Measurements from ENCODE around the gene PLCH1. TPM values are rescaled to one million over a fixed set of nuclear protein-coding genes. Genes with fewer than 3 reads are reported as not detected.

PLCH1 gene
- total and polyA plus RNA-seq, 2 of the 13 experiments (the other 11 are each of a cell fraction or from before 2014, with no cell fraction given) = 2.0 to 3.0 TPM

DNA sequence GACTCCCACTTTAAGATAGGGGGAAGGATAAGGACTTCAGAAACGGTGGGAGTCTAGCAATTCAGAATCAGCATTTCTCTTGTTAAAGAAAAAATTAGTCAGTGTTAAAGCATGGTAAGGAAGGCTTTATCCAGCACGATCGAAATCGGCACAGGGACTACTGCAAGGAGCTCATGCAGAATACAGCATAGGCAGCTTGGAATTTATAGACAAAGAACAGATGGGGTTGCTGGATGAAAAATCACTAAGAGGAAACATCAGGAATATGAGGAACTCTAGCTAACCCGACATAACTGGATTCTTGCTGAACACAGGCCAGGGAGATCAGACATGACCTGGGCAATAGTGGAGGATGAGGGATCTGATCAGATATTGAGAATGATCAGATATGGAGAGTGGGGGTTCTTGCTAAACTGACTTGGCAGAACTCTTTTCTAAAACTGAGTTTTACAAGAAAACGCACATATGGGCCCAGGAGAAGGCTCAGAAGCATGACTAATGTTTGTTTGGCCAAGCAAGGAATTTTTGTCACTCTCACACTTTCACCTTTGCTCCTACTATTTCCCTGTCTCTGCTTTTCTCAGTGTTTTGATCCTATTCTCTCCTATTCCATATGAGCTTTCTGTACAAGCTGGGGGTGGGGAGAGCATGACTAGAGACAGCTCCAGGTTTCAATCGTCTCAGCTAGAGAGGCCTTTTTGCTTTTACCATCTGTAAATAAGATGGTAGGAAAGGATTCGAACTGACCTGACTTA lies 3.9 kb upstream of the PLCH1 start (continued):
- TF ChIP-seq, protein P1, sequence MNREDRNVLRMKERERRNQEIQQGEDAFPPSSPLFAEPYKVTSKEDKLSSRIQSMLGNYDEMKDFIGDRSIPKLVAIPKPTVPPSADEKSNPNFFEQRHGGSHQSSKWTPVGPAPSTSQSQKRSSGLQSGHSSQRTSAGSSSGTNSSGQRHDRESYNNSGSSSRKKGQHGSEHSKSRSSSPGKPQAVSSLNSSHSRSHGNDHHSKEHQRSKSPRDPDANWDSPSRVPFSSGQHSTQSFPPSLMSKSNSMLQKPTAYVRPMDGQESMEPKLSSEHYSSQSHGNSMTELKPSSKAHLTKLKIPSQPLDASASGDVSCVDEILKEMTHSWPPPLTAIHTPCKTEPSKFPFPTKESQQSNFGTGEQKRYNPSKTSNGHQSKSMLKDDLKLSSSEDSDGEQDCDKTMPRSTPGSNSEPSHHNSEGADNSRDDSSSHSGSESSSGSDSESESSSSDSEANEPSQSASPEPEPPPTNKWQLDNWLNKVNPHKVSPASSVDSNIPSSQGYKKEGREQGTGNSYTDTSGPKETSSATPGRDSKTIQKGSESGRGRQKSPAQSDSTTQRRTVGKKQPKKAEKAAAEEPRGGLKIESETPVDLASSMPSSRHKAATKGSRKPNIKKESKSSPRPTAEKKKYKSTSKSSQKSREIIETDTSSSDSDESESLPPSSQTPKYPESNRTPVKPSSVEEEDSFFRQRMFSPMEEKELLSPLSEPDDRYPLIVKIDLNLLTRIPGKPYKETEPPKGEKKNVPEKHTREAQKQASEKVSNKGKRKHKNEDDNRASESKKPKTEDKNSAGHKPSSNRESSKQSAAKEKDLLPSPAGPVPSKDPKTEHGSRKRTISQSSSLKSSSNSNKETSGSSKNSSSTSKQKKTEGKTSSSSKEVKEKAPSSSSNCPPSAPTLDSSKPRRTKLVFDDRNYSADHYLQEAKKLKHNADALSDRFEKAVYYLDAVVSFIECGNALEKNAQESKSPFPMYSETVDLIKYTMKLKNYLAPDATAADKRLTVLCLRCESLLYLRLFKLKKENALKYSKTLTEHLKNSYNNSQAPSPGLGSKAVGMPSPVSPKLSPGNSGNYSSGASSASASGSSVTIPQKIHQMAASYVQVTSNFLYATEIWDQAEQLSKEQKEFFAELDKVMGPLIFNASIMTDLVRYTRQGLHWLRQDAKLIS (CRISPR knock-in tag; IDR thresholded peaks at IDR 0.05) = no peak
- TF ChIP-seq, protein P2, sequence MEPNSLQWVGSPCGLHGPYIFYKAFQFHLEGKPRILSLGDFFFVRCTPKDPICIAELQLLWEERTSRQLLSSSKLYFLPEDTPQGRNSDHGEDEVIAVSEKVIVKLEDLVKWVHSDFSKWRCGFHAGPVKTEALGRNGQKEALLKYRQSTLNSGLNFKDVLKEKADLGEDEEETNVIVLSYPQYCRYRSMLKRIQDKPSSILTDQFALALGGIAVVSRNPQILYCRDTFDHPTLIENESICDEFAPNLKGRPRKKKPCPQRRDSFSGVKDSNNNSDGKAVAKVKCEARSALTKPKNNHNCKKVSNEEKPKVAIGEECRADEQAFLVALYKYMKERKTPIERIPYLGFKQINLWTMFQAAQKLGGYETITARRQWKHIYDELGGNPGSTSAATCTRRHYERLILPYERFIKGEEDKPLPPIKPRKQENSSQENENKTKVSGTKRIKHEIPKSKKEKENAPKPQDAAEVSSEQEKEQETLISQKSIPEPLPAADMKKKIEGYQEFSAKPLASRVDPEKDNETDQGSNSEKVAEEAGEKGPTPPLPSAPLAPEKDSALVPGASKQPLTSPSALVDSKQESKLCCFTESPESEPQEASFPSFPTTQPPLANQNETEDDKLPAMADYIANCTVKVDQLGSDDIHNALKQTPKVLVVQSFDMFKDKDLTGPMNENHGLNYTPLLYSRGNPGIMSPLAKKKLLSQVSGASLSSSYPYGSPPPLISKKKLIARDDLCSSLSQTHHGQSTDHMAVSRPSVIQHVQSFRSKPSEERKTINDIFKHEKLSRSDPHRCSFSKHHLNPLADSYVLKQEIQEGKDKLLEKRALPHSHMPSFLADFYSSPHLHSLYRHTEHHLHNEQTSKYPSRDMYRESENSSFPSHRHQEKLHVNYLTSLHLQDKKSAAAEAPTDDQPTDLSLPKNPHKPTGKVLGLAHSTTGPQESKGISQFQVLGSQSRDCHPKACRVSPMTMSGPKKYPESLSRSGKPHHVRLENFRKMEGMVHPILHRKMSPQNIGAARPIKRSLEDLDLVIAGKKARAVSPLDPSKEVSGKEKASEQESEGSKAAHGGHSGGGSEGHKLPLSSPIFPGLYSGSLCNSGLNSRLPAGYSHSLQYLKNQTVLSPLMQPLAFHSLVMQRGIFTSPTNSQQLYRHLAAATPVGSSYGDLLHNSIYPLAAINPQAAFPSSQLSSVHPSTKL (CRISPR knock-in tag; IDR thresholded peaks at IDR 0.05) = 0 out of 2 replicates have a peak, but pooled peaks have one; percentile 42
- TF ChIP-seq HDAC1 (CRISPR knock-in tag; IDR thresholded peaks at IDR 0.05) = peak; percentile 6; the same call in 1 of the 2 replicates
- TF ChIP-seq NR2F6 (IDR thresholded peaks at IDR 0.05) = no peak
- 0 out of 2 replicates have a peak, but pooled peaks have one; percentile 30 for TF ChIP-seq NR2F6 (CRISPR knock-in tag; IDR thresholded peaks at IDR 0.05)
- TF ChIP-seq, protein P3, sequence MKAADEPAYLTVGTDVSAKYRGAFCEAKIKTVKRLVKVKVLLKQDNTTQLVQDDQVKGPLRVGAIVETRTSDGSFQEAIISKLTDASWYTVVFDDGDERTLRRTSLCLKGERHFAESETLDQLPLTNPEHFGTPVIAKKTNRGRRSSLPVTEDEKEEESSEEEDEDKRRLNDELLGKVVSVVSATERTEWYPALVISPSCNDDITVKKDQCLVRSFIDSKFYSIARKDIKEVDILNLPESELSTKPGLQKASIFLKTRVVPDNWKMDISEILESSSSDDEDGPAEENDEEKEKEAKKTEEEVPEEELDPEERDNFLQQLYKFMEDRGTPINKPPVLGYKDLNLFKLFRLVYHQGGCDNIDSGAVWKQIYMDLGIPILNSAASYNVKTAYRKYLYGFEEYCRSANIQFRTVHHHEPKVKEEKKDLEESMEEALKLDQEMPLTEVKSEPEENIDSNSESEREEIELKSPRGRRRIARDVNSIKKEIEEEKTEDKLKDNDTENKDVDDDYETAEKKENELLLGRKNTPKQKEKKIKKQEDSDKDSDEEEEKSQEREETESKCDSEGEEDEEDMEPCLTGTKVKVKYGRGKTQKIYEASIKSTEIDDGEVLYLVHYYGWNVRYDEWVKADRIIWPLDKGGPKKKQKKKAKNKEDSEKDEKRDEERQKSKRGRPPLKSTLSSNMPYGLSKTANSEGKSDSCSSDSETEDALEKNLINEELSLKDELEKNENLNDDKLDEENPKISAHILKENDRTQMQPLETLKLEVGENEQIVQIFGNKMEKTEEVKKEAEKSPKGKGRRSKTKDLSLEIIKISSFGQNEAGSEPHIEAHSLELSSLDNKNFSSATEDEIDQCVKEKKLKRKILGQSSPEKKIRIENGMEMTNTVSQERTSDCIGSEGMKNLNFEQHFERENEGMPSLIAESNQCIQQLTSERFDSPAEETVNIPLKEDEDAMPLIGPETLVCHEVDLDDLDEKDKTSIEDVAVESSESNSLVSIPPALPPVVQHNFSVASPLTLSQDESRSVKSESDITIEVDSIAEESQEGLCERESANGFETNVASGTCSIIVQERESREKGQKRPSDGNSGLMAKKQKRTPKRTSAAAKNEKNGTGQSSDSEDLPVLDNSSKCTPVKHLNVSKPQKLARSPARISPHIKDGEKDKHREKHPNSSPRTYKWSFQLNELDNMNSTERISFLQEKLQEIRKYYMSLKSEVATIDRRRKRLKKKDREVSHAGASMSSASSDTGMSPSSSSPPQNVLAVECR (CRISPR knock-in tag; IDR thresholded peaks at IDR 0.05; ENCODE audit: borderline replicate concordance) = no peak
- TF ChIP-seq, protein P4, sequence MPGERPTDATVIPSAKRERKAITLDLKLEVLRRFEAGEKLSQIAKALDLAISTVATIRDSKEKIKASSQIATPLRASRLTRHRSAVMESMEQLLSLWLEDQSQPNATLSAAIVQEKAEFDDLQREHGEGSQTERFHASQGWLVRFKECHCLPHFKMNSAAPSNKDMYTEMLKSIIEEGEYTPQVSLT (CRISPR knock-in tag; IDR thresholded peaks at IDR 0.05; ENCODE audit: borderline replicate concordance, low read depth) = no peak
- TF ChIP-seq EP300 (IDR thresholded peaks at IDR 0.05; ENCODE audit: low read depth in 2 of 2, low read length in 2 of 2) = peak in 1 of 2 experiments; percentile 38; a peak in 1 of 4 replicates
- TF ChIP-seq EP300 (CRISPR knock-in tag; IDR thresholded peaks at IDR 0.05; ENCODE audit: borderline replicate concordance) = 0 out of 2 replicates have a peak, but pooled peaks have one; percentile 18
- TF ChIP-seq, protein P5, sequence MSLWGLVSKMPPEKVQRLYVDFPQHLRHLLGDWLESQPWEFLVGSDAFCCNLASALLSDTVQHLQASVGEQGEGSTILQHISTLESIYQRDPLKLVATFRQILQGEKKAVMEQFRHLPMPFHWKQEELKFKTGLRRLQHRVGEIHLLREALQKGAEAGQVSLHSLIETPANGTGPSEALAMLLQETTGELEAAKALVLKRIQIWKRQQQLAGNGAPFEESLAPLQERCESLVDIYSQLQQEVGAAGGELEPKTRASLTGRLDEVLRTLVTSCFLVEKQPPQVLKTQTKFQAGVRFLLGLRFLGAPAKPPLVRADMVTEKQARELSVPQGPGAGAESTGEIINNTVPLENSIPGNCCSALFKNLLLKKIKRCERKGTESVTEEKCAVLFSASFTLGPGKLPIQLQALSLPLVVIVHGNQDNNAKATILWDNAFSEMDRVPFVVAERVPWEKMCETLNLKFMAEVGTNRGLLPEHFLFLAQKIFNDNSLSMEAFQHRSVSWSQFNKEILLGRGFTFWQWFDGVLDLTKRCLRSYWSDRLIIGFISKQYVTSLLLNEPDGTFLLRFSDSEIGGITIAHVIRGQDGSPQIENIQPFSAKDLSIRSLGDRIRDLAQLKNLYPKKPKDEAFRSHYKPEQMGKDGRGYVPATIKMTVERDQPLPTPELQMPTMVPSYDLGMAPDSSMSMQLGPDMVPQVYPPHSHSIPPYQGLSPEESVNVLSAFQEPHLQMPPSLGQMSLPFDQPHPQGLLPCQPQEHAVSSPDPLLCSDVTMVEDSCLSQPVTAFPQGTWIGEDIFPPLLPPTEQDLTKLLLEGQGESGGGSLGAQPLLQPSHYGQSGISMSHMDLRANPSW (CRISPR knock-in tag; IDR thresholded peaks at IDR 0.05; ENCODE audit: borderline replicate concordance) = 0 out of 2 replicates have a peak, but pooled peaks have one; percentile 46
- no peak for TF ChIP-seq SP140L (CRISPR knock-in tag; IDR thresholded peaks at IDR 0.05; ENCODE audit: borderline replicate concordance)

All from HepG2 (cell line).